Large intestine (tissue), 3 donors: ENCODE results near the gene AFDN. TPM values are rescaled to one million over a fixed set of nuclear protein-coding genes. Genes with fewer than 3 reads are reported as not detected.

ENCODE experiments used
- DNase-seq, 2 donors: peaks; one replicate each; pipeline versions ENCODE4 v3.0.0 to v3.0.0-alpha.2; 2013
- H3K27ac ChIP-seq: one replicate; pipeline ENCODE4 v1.5.1; 2013; ENCODE audit warnings: low read length
- H3K27me3 ChIP-seq: 2 replicates; pipeline ENCODE4 v1.6.1; 2013; ENCODE audit warnings: low read length; ENCODE audit not compliant: control insufficient read depth, insufficient read depth
- H3K36me3 ChIP-seq: 2 replicates; pipeline ENCODE4 v1.6.1; 2013; ENCODE audit warnings: low read length; ENCODE audit not compliant: control insufficient read depth, insufficient read depth
- H3K4me1 ChIP-seq: one replicate; pipeline ENCODE4 v1.6.1; 2013; ENCODE audit warnings: low read length; ENCODE audit not compliant: control insufficient read depth, insufficient read depth
- H3K4me3 ChIP-seq: one replicate; pipeline ENCODE4 v1.5.1; 2013; ENCODE audit warnings: low read length
- H3K9me3 ChIP-seq: one replicate; pipeline ENCODE4 v1.6.1; 2013; ENCODE audit warnings: mild to moderate bottlenecking, low read depth, low read length, moderate library complexity; ENCODE audit not compliant: control insufficient read depth
- WGBS: methylation state at CpG from one replicate; pipeline ENCODE4 v1.1.5; 2013; ENCODE audit warnings: low lambda C conversion rate; ENCODE audit not compliant: insufficient coverage; 5-methylcytosine and 5-hydroxymethylcytosine counted together
- polyA plus RNA-seq: library from polyadenylated mRNA; unstranded; fragments of 120-200 nt; gene quantifications from one replicate; pipeline ENCODE4 v1.2.1, GENCODE V29; 2013

The AFDN gene
- polyA plus RNA-seq, 1 donor = 194 TPM

DNA sequence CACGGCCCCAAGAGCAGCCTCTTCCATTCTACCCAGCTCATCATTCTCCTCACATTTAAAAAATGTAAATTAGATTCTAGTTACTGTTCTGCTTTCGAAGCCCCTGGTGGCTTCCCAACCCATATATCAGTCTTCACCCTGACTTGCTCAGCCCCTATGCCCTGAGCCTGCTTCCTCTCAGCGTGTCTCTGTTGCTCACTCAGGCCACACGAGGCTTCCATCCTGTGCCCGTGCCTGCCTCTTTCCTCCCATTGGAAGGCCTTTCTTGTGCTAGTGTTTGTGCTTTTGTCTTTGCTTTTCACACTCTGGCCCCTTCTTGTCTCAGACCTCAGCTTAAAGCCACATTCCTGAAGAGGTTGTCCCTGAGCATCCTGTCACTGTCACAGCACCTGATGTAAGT is 78.1 kb downstream of the AFDN start:
- no peak for DNase-seq
- Histone ChIP-seq H3K4me3 (no peak overlapping the region), H3K36me3 (peaks cover 36% of the 10 kb centered on the region), H3K9me3 (no peaks in the 10 kb centered on the region), H3K27me3 (no peaks in the 10 kb centered on the region), H3K4me1 (peaks cover 9% of the 10 kb centered on the region), H3K27ac (no peak overlapping the region)
- WGBS = no CpG with 5 or more reads among the region's 5 CpGs

DNA sequence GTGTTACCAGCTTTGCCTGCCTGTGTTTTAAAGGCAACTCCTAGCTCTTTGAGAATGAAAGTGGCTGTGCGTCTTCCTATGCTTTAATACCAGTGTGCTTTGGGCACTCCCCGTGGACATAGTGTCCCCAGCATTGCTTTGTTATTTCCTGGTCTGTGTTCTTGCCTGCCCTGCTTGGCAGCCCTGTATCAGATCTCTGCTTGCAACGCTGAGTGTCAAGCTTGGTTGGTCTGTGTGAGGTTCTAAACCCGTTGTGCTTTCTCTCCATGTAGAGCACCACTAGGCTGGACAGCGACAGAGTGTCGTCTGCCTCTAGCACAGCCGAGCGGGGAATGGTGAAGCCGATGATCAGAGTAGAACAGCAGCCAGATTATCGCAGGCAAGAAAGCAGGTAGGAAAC is 80.2 kb downstream of the AFDN start:
- Histone ChIP-seq H3K4me1 (peaks cover 9% of the 10 kb centered on the region), H3K27ac (no peak overlapping the region), H3K4me3 (no peak overlapping the region), H3K9me3 (no peaks in the 10 kb centered on the region), H3K36me3 (peaks cover 44% of the 10 kb centered on the region), H3K27me3 (no peaks in the 10 kb centered on the region)
- DNase-seq = no peak
- no CpG with 5 or more reads among the region's 10 CpGs for WGBS

DNA sequence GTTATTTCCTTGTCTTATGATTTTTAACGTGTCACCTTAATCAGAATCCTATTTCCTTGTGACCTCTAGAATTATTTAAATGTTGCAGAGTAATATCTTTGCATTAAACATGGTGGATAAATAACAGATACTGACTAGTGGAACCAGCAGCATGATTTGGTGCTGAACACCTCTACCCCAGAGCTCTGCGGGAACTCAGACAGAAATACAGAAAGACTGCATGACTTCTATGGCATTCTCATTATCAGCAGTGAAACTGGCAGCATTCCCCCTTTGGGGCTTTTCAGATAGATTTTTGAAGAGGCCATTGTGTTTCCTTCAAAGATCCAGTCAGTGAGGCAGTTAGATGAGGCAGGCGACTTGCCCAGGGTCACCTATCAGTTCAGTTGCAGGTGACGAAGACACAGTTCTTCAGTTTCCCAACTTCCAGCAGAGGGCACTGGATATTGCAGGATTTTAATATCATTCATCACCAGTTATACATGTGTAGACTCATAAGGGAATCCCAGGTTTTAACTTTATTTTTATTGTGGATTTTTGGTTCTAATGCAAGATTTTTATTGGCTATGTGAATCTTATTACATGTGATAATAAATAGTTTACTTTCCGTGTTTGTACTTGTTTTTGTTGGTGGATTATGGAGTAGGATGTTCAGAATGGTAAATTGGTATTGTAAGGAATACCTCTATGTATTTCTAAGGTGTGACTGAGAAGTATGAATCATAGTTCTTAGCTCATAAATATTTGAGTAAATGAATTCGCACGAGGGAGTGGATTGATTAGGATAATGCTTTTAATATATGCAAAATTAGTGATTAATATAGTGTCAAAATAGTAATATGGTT is 81.3 kb downstream of the AFDN start:
- H3K27me3 ChIP-seq = no peaks in the 10 kb centered on the region
- DNase-seq = peak in 1 of 2 donors; percentile 35
- peaks cover 38% of the 10 kb centered on the region for H3K36me3 ChIP-seq
- 61% methylated on average over 4 of the region's 7 CpGs for WGBS
- H3K27ac ChIP-seq = no peak overlapping the region
- no peaks in the 10 kb centered on the region for H3K9me3 ChIP-seq
- H3K4me3 ChIP-seq = no peak overlapping the region
- H3K4me1 ChIP-seq = peaks cover 9% of the 10 kb centered on the region

DNA sequence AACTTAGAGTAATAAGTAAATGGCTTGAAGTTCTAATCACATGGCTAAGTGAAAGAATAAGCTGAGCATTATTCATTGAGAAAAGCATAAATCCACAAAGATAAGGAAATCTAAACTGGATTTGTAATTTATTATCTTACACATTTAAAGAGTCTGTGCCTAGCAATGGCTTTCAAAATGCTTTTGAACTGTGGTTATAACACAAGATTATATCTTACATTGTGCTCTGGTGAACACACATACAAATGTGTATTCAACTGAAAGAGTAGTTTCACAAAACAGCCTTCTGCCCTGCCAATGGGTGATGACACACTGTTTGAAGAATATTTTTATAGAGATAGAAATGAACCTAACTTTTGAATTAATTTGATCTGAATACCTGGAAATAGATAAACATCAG is 83.3 kb downstream of the AFDN start:
- no peak for DNase-seq
- no peak overlapping the region for H3K27ac ChIP-seq
- H3K4me3 ChIP-seq = no peak overlapping the region
- H3K27me3 ChIP-seq = no peaks in the 10 kb centered on the region
- H3K9me3 ChIP-seq = no peaks in the 10 kb centered on the region
- H3K4me1 ChIP-seq = no peaks in the 10 kb centered on the region
- peaks cover 34% of the 10 kb centered on the region for H3K36me3 ChIP-seq

DNA sequence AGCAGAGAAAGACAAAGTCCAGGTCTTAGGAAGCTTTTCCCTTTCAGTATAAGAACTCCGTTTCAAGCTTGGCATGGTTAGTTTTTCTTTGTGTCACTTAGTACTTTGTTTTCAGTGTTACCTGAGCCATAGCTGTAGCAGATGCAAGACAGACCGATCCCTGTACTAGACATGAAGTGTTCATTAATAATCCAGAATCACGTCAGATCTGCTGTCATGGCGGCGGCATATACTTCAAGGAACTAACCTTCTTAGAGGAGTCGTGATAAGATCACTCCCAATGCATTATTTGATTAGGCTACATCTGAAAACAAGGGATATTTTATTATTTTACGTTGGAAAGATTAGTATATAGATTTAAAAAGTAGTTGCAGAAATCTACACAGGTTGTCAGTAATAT is 83.9 kb downstream of the AFDN start:
- WGBS = 85% methylated on average over 2 of the region's 7 CpGs

DNA sequence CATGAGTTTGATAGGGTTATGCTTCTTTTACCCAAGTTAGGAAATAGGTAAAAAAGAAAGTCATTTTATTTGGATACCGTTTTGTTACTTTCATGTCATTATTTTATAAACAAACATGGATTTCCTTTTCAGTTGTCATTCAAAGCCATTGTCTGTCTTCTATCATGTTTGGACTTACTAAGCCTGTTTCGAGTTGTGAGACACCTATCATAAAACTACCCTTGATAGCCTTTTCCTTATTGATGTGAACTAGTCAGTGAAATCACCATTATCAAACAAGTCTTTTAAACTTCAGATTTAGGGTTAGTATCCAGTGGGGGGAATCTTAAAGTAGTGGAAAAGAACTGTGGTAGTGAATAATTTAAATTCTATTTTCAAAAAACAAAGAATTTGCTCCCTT is 85.8 kb downstream of the AFDN start:
- no CpG with 5 or more reads among the region's 2 CpGs for WGBS
- no peaks in the 10 kb centered on the region for H3K9me3 ChIP-seq

More for the DNA sequence above, 83.9 kb downstream of the AFDN start:
- no peaks in the 10 kb centered on the region for H3K9me3 ChIP-seq
- H3K36me3 ChIP-seq = peaks cover 38% of the 10 kb centered on the region
- DNase-seq = no peak
- H3K27ac ChIP-seq = no peak overlapping the region
- no peak overlapping the region for H3K4me3 ChIP-seq
- H3K4me1 ChIP-seq = no peaks in the 10 kb centered on the region
- H3K27me3 ChIP-seq = no peaks in the 10 kb centered on the region

DNA sequence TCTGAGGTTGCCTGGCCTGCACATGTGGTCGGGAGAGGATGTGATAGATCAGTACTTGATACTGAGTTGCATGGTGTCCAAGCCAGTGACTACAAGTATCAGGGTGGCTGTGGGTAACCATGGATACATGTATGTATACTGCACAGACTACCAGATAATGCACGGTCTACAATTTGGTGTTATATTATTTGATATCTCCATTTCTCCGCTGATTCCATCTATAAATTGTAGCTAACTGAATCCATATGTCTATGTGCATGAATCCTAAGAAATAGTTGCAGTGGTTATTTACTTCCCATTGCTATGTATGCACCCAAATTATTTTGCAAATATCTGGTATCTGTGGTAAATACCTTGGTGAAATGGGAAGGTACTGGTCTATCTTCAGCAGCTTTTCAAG is 87.0 kb downstream of the AFDN start:
- Histone ChIP-seq H3K36me3 (peaks cover 50% of the 10 kb centered on the region), H3K9me3 (no peaks in the 10 kb centered on the region), H3K4me1 (no peaks in the 10 kb centered on the region), H3K4me3 (no peak overlapping the region), H3K27me3 (no peaks in the 10 kb centered on the region), H3K27ac (no peak overlapping the region)
- no peak for DNase-seq
- WGBS = no CpG with 5 or more reads among the region's 3 CpGs

More for the DNA sequence above, 85.8 kb downstream of the AFDN start:
- DNase-seq = no peak
- Histone ChIP-seq H3K27ac (no peak overlapping the region), H3K4me1 (no peaks in the 10 kb centered on the region), H3K36me3 (peaks cover 45% of the 10 kb centered on the region), H3K27me3 (no peaks in the 10 kb centered on the region), H3K4me3 (no peak overlapping the region)

DNA sequence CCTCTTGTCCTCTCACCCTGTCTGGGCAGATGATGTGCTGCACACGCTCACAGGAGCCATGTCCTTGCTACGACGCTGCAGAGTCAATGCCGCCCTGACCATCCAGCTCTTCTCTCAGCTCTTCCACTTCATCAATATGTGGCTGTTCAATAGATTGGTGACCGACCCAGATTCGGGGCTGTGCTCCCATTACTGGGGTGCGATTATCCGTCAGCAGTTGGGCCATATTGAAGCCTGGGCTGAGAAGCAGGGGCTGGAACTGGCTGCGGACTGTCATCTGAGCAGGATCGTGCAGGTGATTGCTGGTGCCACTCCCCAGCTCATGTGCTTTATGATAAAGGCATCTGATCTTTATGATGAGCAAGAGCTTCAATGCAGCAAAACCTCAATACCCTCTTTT is 88.4 kb downstream of the AFDN start:
- DNase-seq = no peak
- peaks cover 63% of the 10 kb centered on the region for H3K36me3 ChIP-seq
- WGBS = 100% methylated on average over 1 of the region's 10 CpGs
- no peaks in the 10 kb centered on the region for H3K4me1 ChIP-seq
- H3K9me3 ChIP-seq = no peaks in the 10 kb centered on the region
- no peak overlapping the region for H3K27ac ChIP-seq
- H3K4me3 ChIP-seq = no peak overlapping the region
- no peaks in the 10 kb centered on the region for H3K27me3 ChIP-seq

DNA sequence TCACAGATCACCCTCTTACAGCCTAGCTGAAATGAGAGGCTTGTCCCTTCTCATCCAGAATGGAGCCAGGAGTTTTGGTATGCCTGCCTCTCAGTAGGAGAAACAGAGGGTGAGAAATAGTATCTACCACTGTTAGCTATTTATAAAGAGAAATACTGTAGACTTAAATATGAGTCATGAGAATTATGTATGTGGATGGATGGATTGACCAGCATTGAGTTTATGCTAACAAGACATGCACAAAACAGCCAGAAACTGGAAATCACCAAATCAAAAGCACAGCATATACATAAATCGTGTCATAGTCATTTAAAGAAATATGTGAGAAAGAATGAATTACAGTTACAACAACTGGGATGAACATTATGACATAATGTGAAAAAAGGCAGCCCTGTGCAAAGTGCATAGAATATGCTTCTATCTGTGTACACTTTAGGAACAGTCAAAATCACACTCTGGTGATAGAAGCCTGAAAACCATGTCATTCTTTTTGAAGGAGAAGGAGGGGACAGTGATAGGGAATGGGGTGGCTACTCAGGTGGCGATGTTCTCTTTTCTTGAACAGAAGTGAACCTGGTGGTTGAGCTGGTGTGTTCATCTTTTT is 90.9 kb downstream of the AFDN start:
- Histone ChIP-seq H3K27ac (no peak overlapping the region), H3K9me3 (no peaks in the 10 kb centered on the region), H3K27me3 (no peaks in the 10 kb centered on the region), H3K4me3 (no peak overlapping the region), H3K4me1 (no peaks in the 10 kb centered on the region), H3K36me3 (peaks cover 67% of the 10 kb centered on the region)
- no peak for DNase-seq
- no CpG with 5 or more reads among the region's 2 CpGs for WGBS

DNA sequence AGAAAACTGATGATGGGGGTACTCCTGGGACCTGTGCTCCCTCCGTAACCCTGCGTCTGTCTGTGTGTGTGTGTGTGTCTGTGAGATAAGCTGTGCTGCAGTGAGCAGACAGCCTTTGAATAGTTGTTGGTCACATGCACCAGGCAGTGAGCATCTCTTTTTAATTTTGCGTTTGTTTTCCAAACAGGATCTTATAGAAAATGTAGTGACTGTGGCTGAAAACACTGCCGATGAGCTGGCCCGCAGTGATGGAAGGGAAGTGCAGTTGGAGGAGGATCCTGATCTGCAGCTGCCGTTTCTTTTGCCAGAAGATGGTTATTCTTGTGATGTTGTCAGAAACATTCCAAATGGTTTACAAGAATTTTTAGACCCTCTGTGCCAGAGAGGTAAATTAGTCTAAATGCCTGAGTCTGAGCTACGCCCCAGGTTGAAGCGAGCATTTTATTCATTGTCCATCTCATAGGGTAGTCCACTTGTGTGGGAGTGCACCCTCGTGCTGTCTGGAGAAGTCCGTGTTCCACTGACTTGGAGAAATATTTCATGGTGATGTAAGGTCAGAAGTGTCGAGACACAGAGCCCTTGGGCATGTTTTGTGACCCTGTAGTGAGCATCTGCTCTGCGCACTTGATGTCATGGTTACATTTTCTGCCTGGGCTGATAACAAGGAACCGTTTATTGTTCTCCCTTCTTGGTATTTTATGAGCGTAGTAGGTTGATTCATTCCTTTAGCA is 92.0 kb downstream of the AFDN start:
- DNase-seq = no peak
- Histone ChIP-seq H3K27me3 (no peaks in the 10 kb centered on the region), H3K9me3 (no peaks in the 10 kb centered on the region), H3K4me1 (no peaks in the 10 kb centered on the region), H3K36me3 (peaks cover 65% of the 10 kb centered on the region), H3K4me3 (no peak overlapping the region), H3K27ac (no peak overlapping the region)
- WGBS = 60% methylated on average over 1 of the region's 14 CpGs
